ENCODE data around the gene G6PC3. TPM values are rescaled to one million over a fixed set of nuclear protein-coding genes. Genes with fewer than 3 reads are reported as not detected.
"Not testable (repeated sequence)": the region's sequence is repeated elsewhere in the genome, so short reads cannot be mapped to it uniquely, and the experiment has no call there.

The G6PC3 gene, protein sequence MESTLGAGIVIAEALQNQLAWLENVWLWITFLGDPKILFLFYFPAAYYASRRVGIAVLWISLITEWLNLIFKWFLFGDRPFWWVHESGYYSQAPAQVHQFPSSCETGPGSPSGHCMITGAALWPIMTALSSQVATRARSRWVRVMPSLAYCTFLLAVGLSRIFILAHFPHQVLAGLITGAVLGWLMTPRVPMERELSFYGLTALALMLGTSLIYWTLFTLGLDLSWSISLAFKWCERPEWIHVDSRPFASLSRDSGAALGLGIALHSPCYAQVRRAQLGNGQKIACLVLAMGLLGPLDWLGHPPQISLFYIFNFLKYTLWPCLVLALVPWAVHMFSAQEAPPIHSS
- total RNA-seq, result 10 to 100 TPM; 18.4 to 19.7 TPM

DNA sequence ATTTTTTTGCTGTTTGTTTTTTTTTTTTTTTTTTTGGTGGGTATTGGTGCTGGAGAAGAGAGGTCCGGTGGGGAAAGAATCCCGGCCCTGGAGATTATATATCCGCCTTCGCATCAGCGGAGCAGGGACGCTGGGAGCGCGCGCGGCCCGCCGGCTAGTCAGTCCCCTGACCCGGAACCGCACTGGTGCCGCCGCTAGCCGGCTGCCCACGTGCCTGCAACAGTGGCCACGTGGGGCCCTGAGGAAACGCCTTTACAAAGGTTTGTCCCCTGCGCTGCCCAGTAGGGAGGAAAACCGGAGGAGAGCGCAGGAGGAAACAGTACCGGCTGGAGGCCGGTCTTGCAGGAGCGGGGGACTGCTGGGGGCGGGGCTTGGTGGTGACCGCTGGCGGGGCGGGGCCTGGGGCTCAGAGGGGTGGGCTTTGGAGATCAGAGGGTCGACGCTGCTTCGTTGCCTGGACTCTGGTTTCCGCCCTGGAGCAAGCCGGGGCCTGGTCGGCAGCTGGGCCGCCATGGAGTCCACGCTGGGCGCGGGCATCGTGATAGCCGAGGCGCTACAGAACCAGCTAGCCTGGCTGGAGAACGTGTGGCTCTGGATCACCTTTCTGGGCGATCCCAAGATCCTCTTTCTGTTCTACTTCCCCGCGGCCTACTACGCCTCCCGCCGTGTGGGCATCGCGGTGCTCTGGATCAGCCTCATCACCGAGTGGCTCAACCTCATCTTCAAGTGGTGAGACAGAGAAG lies at the start of gene G6PC3:
Gene G6PC3, plus strand, starts transcription at position 281 of the 743 bp plus-strand sequence. Its CDS starts 231 bp downstream, at position 512.
- DNase-seq, result peak; percentile 89 to 91
- Mint-ChIP-seq H3K36me3 (ENCODE audit: insufficient read depth in 2 of 2) (peaks cover 0 to 3% of the 10 kb centered on the region in 2 donors), H3K9me3 (no peaks in the 10 kb centered on the region), H3K4me1 (ENCODE audit: low read depth) (peaks cover 39% of the 10 kb centered on the region), H3K4me3 (peak within 1 kb of the TSS; percentile 87 to 92), H3K27me3 (ENCODE audit: low read depth) (no peaks in the 10 kb centered on the region), H3K27ac (peak within 1 kb of the TSS; percentile 88)
- peak; percentile 80 to 85 for ATAC-seq (replicated peaks in 1 of 2)

DNA sequence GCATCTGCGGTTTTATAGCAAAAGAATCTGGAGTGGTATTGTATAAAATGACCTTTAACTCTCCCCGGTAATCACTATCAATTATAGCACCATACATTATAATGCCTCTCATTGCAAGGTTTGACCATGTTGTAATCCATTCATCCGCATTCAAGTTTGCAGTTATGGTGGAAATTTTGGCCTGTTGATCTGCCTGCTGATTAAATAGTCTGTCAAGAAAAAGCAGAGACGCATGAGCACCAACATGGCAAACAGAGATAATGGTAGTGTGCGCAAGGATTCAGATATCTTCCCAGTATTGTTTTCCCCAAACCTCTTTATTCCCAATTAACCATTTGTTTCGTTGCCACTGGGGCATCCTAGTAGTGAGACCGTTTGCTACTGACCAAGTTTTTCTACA lies 49.3 kb upstream of the G6PC3 start:
- not testable (repeated sequence) for H3K9me3 Mint-ChIP-seq; ATAC-seq (replicated peaks in 1 of 2); H3K36me3 Mint-ChIP-seq (ENCODE audit: insufficient read depth in 2 of 2); H3K4me1 Mint-ChIP-seq (ENCODE audit: low read depth); H3K4me3 Mint-ChIP-seq; DNase-seq; H3K27me3 Mint-ChIP-seq (ENCODE audit: low read depth); H3K27ac Mint-ChIP-seq

- H3K27me3 Mint-ChIP-seq (ENCODE audit: low read depth), result no peaks in the 10 kb centered on the region
- ATAC-seq (replicated peaks in 1 of 2), result no peak
- no peak overlapping the region for H3K27ac Mint-ChIP-seq
- no peaks in the 10 kb centered on the region for H3K4me1 Mint-ChIP-seq (ENCODE audit: low read depth)
- H3K36me3 Mint-ChIP-seq (ENCODE audit: insufficient read depth in 2 of 2), result no peaks in the 10 kb centered on the region
- no peak overlapping the region for H3K4me3 Mint-ChIP-seq
- H3K9me3 Mint-ChIP-seq, result no peaks in the 10 kb centered on the region
- DNase-seq, result no peak
Observed at GRCh38 chr17:44022246-44022645, 48.3 kb upstream of the G6PC3 start.

GRCh38 chr17:44023545-44024270 lies 46.8 kb upstream of the G6PC3 start:
- H3K4me1 Mint-ChIP-seq (ENCODE audit: low read depth), result no peaks in the 10 kb centered on the region

DNA sequence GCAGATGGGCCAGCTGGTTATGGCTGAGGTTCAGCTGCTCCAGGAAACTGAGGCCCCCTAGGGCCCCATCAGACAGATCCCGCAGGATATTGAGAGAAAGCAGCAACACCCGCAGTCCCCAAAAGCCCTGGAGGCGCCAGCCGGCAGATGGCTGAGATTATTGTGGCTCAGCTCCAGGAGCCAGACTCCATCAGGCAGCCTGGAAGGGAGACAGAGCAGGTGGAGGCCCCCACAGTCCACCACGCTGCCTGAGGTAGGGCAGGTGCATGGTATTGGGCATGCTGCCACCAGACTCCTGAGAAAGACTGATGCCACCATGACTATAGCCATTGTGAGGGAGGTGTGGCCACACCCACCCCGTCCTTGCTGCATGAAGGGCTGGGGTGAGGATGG lies 46.3 kb upstream of the G6PC3 start:
- ATAC-seq (replicated peaks in 1 of 2), result no peak
- peaks cover 4% of the 10 kb centered on the region for H3K4me1 Mint-ChIP-seq (ENCODE audit: low read depth)
- H3K36me3 Mint-ChIP-seq (ENCODE audit: insufficient read depth in 2 of 2), result no peaks in the 10 kb centered on the region

More at GRCh38 chr17:44023545-44024270, 46.8 kb upstream of the G6PC3 start:
- Mint-ChIP-seq H3K36me3 (ENCODE audit: insufficient read depth in 2 of 2) (no peaks in the 10 kb centered on the region), H3K27me3 (ENCODE audit: low read depth) (no peaks in the 10 kb centered on the region), H3K4me3 (no peak overlapping the region), H3K9me3 (no peaks in the 10 kb centered on the region), H3K27ac (no peak overlapping the region)
- ATAC-seq (replicated peaks in 1 of 2), result no peak
- no peak for DNase-seq

GRCh38 chr17:44024853-44025252 lies 45.7 kb upstream of the G6PC3 start:
- DNase-seq (no peak), ATAC-seq (replicated peaks in 1 of 2) (no peak)
- no peak overlapping the region for H3K4me3 Mint-ChIP-seq
- H3K36me3 Mint-ChIP-seq (ENCODE audit: insufficient read depth in 2 of 2), result no peaks in the 10 kb centered on the region
- no peak overlapping the region for H3K27ac Mint-ChIP-seq
- no peaks in the 10 kb centered on the region for H3K9me3 Mint-ChIP-seq
- H3K27me3 Mint-ChIP-seq (ENCODE audit: low read depth), result no peaks in the 10 kb centered on the region
- peaks cover 10% of the 10 kb centered on the region for H3K4me1 Mint-ChIP-seq (ENCODE audit: low read depth)

More for the DNA sequence above, 46.3 kb upstream of the G6PC3 start:
- Mint-ChIP-seq H3K27ac (no peak overlapping the region), H3K9me3 (no peaks in the 10 kb centered on the region), H3K4me3 (no peak overlapping the region), H3K27me3 (ENCODE audit: low read depth) (no peaks in the 10 kb centered on the region)
- no peak for DNase-seq

GRCh38 chr17:44029736-44030135 lies 40.8 kb upstream of the G6PC3 start:
- Mint-ChIP-seq H3K9me3 (no peaks in the 10 kb centered on the region), H3K27me3 (ENCODE audit: low read depth) (no peaks in the 10 kb centered on the region), H3K4me1 (ENCODE audit: low read depth) (peaks cover 16% of the 10 kb centered on the region), H3K36me3 (ENCODE audit: insufficient read depth in 2 of 2) (peaks cover 8 to 20% of the 10 kb centered on the region in 2 donors), H3K27ac (no peak overlapping the region), H3K4me3 (no peak overlapping the region)
- ATAC-seq (replicated peaks in 1 of 2) (no peak), DNase-seq (no peak)

- H3K36me3 Mint-ChIP-seq (ENCODE audit: insufficient read depth in 2 of 2), result peaks cover 8 to 22% of the 10 kb centered on the region in 2 donors
- H3K4me1 Mint-ChIP-seq (ENCODE audit: low read depth), result peaks cover 16% of the 10 kb centered on the region
- DNase-seq (no peak), ATAC-seq (replicated peaks in 1 of 2) (no peak)
- no peaks in the 10 kb centered on the region for H3K9me3 Mint-ChIP-seq
- no peaks in the 10 kb centered on the region for H3K27me3 Mint-ChIP-seq (ENCODE audit: low read depth)
- no peak overlapping the region for H3K4me3 Mint-ChIP-seq
- H3K27ac Mint-ChIP-seq, result no peak overlapping the region
Observed at GRCh38 chr17:44030482-44030881, 40.1 kb upstream of the G6PC3 start.

DNA sequence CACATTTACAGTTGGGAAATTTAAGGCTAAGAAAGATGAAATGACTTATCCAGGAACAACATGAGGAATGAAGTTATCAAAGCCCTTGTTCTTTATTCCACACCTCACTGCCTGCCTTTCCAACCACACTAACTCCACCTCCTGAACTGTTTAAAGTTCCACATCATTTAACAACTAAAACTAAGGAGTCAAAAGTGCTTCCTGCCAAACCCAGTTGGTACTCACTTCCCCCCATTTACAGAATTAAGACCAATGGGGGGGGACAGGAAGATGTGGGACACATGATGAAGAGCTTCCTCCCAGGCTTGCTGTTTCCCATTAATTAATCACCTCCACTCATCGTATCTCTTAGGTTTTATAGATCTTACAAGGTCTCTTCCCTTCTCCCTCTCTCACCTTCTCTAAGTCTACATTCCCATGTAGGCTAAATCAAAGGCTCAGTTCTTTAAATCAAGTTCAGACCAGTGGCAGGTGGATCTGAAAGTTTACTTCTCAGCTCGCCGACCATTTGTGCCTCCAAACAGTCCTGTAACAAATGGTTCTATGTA lies 36.6 kb upstream of the G6PC3 start:
- H3K4me1 Mint-ChIP-seq (ENCODE audit: low read depth), result peaks cover 14% of the 10 kb centered on the region
- peaks cover 9 to 36% of the 10 kb centered on the region in 2 donors for H3K36me3 Mint-ChIP-seq (ENCODE audit: insufficient read depth in 2 of 2)
- DNase-seq (no peak), ATAC-seq (replicated peaks in 1 of 2) (no peak)
- H3K27ac Mint-ChIP-seq, result peak overlapping the region; percentile 2
- H3K4me3 Mint-ChIP-seq, result no peak overlapping the region
- no peaks in the 10 kb centered on the region for H3K27me3 Mint-ChIP-seq (ENCODE audit: low read depth)
- H3K9me3 Mint-ChIP-seq, result no peaks in the 10 kb centered on the region

- not testable (repeated sequence) for H3K4me1 Mint-ChIP-seq (ENCODE audit: low read depth); H3K9me3 Mint-ChIP-seq; H3K4me3 Mint-ChIP-seq; H3K27me3 Mint-ChIP-seq (ENCODE audit: low read depth); DNase-seq; ATAC-seq (replicated peaks in 1 of 2); H3K27ac Mint-ChIP-seq
- peaks cover 9 to 37% of the 10 kb centered on the region in 2 donors for H3K36me3 Mint-ChIP-seq (ENCODE audit: insufficient read depth in 2 of 2)
Observed at GRCh38 chr17:44034688-44035087, 35.8 kb upstream of the G6PC3 start.

GRCh38 chr17:44037471-44037870 lies 33.1 kb upstream of the G6PC3 start:
- no peaks in the 10 kb centered on the region for H3K27me3 Mint-ChIP-seq (ENCODE audit: low read depth)
- H3K9me3 Mint-ChIP-seq, result no peaks in the 10 kb centered on the region
- H3K36me3 Mint-ChIP-seq (ENCODE audit: insufficient read depth in 2 of 2), result peaks cover 11 to 33% of the 10 kb centered on the region in 2 donors
- H3K4me1 Mint-ChIP-seq (ENCODE audit: low read depth), result peaks cover 13% of the 10 kb centered on the region
- H3K4me3 Mint-ChIP-seq, result no peak overlapping the region
- no peak for ATAC-seq (replicated peaks in 1 of 2)
- no peak overlapping the region for H3K27ac Mint-ChIP-seq
- no peak for DNase-seq

GRCh38 chr17:44038604-44039011 lies 31.9 kb upstream of the G6PC3 start:
- ATAC-seq (replicated peaks in 1 of 2) (no peak), DNase-seq (no peak)
- Mint-ChIP-seq H3K4me3 (no peak overlapping the region), H3K27me3 (ENCODE audit: low read depth) (no peaks in the 10 kb centered on the region), H3K27ac (no peak overlapping the region), H3K4me1 (ENCODE audit: low read depth) (peaks cover 13% of the 10 kb centered on the region), H3K9me3 (no peaks in the 10 kb centered on the region), H3K36me3 (ENCODE audit: insufficient read depth in 2 of 2) (peaks cover 11 to 29% of the 10 kb centered on the region in 2 donors)
